ENCODE data around the gene PHACTR3.

- TF ChIP-seq CTCF (IDR thresholded peaks at IDR 0.05; ENCODE audit: low read depth, low read length, missing input control): no peak
- TF ChIP-seq, protein P1, sequence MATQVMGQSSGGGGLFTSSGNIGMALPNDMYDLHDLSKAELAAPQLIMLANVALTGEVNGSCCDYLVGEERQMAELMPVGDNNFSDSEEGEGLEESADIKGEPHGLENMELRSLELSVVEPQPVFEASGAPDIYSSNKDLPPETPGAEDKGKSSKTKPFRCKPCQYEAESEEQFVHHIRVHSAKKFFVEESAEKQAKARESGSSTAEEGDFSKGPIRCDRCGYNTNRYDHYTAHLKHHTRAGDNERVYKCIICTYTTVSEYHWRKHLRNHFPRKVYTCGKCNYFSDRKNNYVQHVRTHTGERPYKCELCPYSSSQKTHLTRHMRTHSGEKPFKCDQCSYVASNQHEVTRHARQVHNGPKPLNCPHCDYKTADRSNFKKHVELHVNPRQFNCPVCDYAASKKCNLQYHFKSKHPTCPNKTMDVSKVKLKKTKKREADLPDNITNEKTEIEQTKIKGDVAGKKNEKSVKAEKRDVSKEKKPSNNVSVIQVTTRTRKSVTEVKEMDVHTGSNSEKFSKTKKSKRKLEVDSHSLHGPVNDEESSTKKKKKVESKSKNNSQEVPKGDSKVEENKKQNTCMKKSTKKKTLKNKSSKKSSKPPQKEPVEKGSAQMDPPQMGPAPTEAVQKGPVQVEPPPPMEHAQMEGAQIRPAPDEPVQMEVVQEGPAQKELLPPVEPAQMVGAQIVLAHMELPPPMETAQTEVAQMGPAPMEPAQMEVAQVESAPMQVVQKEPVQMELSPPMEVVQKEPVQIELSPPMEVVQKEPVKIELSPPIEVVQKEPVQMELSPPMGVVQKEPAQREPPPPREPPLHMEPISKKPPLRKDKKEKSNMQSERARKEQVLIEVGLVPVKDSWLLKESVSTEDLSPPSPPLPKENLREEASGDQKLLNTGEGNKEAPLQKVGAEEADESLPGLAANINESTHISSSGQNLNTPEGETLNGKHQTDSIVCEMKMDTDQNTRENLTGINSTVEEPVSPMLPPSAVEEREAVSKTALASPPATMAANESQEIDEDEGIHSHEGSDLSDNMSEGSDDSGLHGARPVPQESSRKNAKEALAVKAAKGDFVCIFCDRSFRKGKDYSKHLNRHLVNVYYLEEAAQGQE (IDR thresholded peaks at IDR 0.05): no peak
- no peak for TF ChIP-seq ATF3 (IDR thresholded peaks at IDR 0.05)
- TF ChIP-seq YY1 (IDR thresholded peaks at IDR 0.05): no peak
- no peak for TF ChIP-seq TAF1 (conservative IDR thresholded peaks at IDR 0.05)
- TF ChIP-seq RAD21 (IDR thresholded peaks at IDR 0.05): no peak
- TF ChIP-seq SP1 (IDR thresholded peaks at IDR 0.05): no peak
- TF ChIP-seq JUND (IDR thresholded peaks at IDR 0.05): no peak
- TF ChIP-seq EGR1 (IDR thresholded peaks at IDR 0.05; ENCODE audit: low read depth in 2 of 2): no peak
- no peak for TF ChIP-seq HNF4G (IDR thresholded peaks at IDR 0.05)
- TF ChIP-seq ZBTB33 (IDR thresholded peaks at IDR 0.05): no peak
- TF ChIP-seq, protein P2, sequence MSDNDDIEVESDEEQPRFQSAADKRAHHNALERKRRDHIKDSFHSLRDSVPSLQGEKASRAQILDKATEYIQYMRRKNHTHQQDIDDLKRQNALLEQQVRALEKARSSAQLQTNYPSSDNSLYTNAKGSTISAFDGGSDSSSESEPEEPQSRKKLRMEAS (IDR thresholded peaks at IDR 0.05): no peak
These were observed 37.5 kb upstream of the PHACTR3 start for GRCh38 chr20:59566631-59567524.

All from liver (tissue), 3 donors.